ENCODE results near the gene DPF3. TPM values are rescaled to one million over a fixed set of nuclear protein-coding genes. Genes with fewer than 3 reads are reported as not detected.

Gene DPF3
- total and polyA plus RNA-seq, 2 experiments from 2014 or later: 6.8 to 7.9 TPM

DNA sequence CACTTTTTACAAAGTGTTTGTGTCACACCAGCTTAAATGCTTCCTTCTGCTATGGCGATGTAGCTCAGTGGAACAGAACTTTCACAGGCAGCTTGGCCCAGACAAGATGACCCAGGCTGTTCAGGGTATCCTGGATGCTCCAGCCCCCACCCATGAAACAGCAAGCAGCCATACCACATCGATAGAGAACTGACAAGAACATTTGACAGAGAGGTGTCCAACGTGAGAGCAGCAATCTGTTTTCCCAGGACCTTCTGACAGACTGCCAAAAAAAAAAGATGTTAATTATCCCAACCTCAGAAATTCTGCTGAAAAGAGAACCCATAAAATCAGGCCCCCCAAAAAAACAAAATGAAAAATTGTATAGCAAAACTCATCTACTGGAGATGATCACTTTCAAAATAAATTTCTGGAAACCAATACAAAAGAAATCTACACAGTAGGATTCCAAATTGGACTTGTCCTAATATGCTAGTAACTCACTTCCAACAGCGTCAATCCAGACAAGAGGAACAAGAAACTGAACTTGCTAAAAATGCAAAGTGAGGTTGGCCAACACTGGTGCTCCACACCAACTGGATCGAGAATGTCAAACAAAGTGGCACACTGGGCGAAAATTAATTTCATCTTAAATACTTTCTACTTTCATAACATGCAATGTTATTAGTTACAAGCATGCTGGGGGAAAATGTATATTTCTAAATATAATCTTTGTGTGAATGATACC is 118.8 kb downstream of the DPF3 start:
- Histone ChIP-seq H3K36me3 (ENCODE audit: low read depth) (peaks cover 7% of the 10 kb centered on the region; the same call in 1 of the 2 replicates), H3K4me1 (ENCODE audit: insufficient read depth) (peaks cover 18% of the 10 kb centered on the region), H3K79me2 (ENCODE audit: insufficient read depth) (peaks cover 86% of the 10 kb centered on the region), H3F3A (ENCODE audit: insufficient read depth) (peaks cover 12% of the 10 kb centered on the region), H3K9me3 (ENCODE audit: low read depth) (no peaks in the 10 kb centered on the region), H4K20me1 (ENCODE audit: insufficient read depth) (no peaks in the 10 kb centered on the region), H2AFZ (no peak overlapping the region), H3K27ac (no peak overlapping the region), H3K9me2 (ENCODE audit: insufficient read depth) (no peaks in the 10 kb centered on the region), H3K9ac (no peak overlapping the region), H3K4me2 (ENCODE audit: unreplicated experiment) (no peak overlapping the region), H3K4me3 (no peak overlapping the region), H3K27me3 (replicated peaks; ENCODE audit: insufficient read depth) (no peaks in the 10 kb centered on the region)
- TF ChIP-seq EZH2 (IDR thresholded peaks at IDR 0.05; ENCODE audit: insufficient read depth, poor library complexity, severe bottlenecking) (no peak), EZH2phosphoT487 (IDR thresholded peaks at IDR 0.05; ENCODE audit: insufficient read depth, low read depth) (no peak)
- in situ Hi-C loops (cut with MboI): no loop called here
- no peak for DNase-seq
- 43 to 50% methylated on average over 6 of the region's 6 CpGs for WGBS, 2 experiments (ENCODE audit: low coverage in 1 of 2, low lambda C conversion rate in 2 of 2, missing lambda C conversion rate in 2 of 2)

DNA sequence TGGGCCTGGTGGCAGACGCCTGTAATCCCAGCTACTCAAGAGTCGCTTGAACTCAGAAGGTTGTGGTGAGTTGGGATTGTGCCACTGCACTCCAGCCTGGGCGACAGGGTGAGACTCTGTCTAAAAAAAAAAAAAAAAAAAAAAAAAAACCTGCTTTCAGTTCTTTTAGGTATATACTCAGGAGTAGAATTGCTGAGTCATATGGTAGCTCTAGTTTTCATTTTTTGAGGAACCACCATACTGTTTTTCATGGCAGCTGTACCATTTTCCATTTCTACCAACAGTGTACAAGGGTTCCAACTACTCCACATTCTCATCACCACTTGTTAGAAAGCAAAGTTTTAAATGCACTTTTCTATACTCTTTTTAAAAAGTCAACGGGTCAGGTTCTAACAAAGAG is 119.8 kb downstream of the DPF3 start:
- Histone ChIP-seq H2AFZ (no peak overlapping the region), H3K79me2 (ENCODE audit: insufficient read depth) (peaks cover 87% of the 10 kb centered on the region), H3K36me3 (ENCODE audit: low read depth) (peaks cover 8% of the 10 kb centered on the region; the same call in 1 of the 2 replicates), H3K4me3 (no peak overlapping the region), H3K9ac (no peak overlapping the region), H3K27me3 (replicated peaks; ENCODE audit: insufficient read depth) (no peaks in the 10 kb centered on the region), H3K27ac (no peak overlapping the region), H3K4me2 (ENCODE audit: unreplicated experiment) (no peak overlapping the region), H3K9me2 (ENCODE audit: insufficient read depth) (no peaks in the 10 kb centered on the region), H4K20me1 (ENCODE audit: insufficient read depth) (no peaks in the 10 kb centered on the region), H3K4me1 (ENCODE audit: insufficient read depth) (peaks cover 13% of the 10 kb centered on the region), H3F3A (ENCODE audit: insufficient read depth) (peaks cover 2% of the 10 kb centered on the region; the same call in 1 of the 2 replicates), H3K9me3 (ENCODE audit: low read depth) (no peaks in the 10 kb centered on the region)
- no peak for DNase-seq
- WGBS, 2 experiments (ENCODE audit: low coverage in 1 of 2, low lambda C conversion rate in 2 of 2, missing lambda C conversion rate in 2 of 2): 69 to 71% methylated on average over 4 of the region's 4 CpGs
- in situ Hi-C loops (cut with MboI): no loop called here
- TF ChIP-seq EZH2phosphoT487 (IDR thresholded peaks at IDR 0.05; ENCODE audit: insufficient read depth, low read depth): no peak
- no peak for TF ChIP-seq EZH2 (IDR thresholded peaks at IDR 0.05; ENCODE audit: insufficient read depth, poor library complexity, severe bottlenecking)

DNA sequence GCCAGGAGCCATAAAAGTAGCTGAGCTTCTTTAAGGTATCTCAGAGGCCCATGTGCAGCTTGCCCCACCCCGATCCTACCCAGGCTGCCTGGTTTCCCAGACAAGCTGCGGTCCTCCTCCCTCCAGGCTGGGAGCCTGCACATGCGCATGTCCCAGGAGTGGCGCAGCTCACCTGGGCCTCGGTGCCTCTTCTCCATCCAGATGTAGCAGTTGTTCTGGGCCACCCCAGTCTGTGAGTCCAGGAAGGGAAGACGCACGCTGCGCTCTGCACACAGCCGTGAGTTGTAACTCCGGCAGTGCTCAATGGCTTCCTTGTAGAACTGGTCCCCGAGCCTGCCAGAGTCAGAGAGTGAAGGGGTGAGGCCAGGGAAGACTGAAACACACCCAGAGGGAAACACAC is 122.3 kb downstream of the DPF3 start:
- H3K9me2 ChIP-seq (ENCODE audit: insufficient read depth): no peaks in the 10 kb centered on the region
- DNase-seq: no peak
- no peak overlapping the region for H3K4me3 ChIP-seq
- WGBS, 2 experiments (ENCODE audit: low coverage in 1 of 2, low lambda C conversion rate in 2 of 2, missing lambda C conversion rate in 2 of 2): 81 to 87% methylated on average over 11 of the region's 11 CpGs
- no peaks in the 10 kb centered on the region for H4K20me1 ChIP-seq (ENCODE audit: insufficient read depth)
- no peak for TF ChIP-seq EZH2phosphoT487 (IDR thresholded peaks at IDR 0.05; ENCODE audit: insufficient read depth, low read depth)
- no peak for TF ChIP-seq EZH2 (IDR thresholded peaks at IDR 0.05; ENCODE audit: insufficient read depth, poor library complexity, severe bottlenecking)
- H3K36me3 ChIP-seq (ENCODE audit: low read depth): peaks cover 28% of the 10 kb centered on the region
- no peak overlapping the region for H3K27ac ChIP-seq
- no peak overlapping the region for H2AFZ ChIP-seq
- peaks cover 72% of the 10 kb centered on the region for H3K79me2 ChIP-seq (ENCODE audit: insufficient read depth)
- H3K9ac ChIP-seq: no peak overlapping the region
- peaks cover 13% of the 10 kb centered on the region for H3K4me1 ChIP-seq (ENCODE audit: insufficient read depth)
- H3K4me2 ChIP-seq (ENCODE audit: unreplicated experiment): no peak overlapping the region
- 0 out of 2 replicates have a peak, but pooled peaks cover 4% of the 10 kb centered on the region for H3F3A ChIP-seq (ENCODE audit: insufficient read depth)
- H3K27me3 ChIP-seq (replicated peaks; ENCODE audit: insufficient read depth): no peaks in the 10 kb centered on the region
- no peaks in the 10 kb centered on the region for H3K9me3 ChIP-seq (ENCODE audit: low read depth)
- in situ Hi-C loops (cut with MboI): no loop called here

DNA sequence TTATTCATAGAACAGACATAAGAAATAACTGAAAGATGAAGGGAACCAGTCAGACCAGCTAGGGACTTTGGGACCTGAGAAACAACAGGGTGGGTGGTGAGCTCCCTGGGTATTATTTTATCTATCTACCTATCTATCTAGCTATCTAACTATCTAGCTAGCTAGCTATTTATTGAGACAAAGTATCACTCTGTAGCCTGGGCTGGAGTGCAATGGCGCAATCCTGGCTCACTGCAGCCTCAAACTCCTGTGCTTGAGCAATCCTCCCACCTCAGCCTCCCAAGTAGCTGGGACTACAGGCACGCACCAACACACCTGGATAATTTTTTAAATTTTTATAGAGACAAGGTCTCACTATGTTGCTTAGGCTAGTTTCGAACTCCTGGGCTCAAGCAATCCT is 127.6 kb downstream of the DPF3 start:
- peaks cover 28% of the 10 kb centered on the region for H3K36me3 ChIP-seq (ENCODE audit: low read depth)
- H3K79me2 ChIP-seq (ENCODE audit: insufficient read depth): peaks cover 37% of the 10 kb centered on the region
- in situ Hi-C loops (cut with MboI): no loop called here
- H3K9me2 ChIP-seq (ENCODE audit: insufficient read depth): no peaks in the 10 kb centered on the region
- no peak overlapping the region for H3K9ac ChIP-seq
- peaks cover 4% of the 10 kb centered on the region for H3K9me3 ChIP-seq (ENCODE audit: low read depth)
- no peak overlapping the region for H2AFZ ChIP-seq
- no peak for TF ChIP-seq EZH2phosphoT487 (IDR thresholded peaks at IDR 0.05; ENCODE audit: insufficient read depth, low read depth)
- WGBS, 2 experiments (ENCODE audit: low coverage in 1 of 2, low lambda C conversion rate in 2 of 2, missing lambda C conversion rate in 2 of 2): 72 to 78% methylated on average over 3 of the region's 3 CpGs
- no peak for DNase-seq
- H3K27me3 ChIP-seq (replicated peaks; ENCODE audit: insufficient read depth): no peaks in the 10 kb centered on the region
- H4K20me1 ChIP-seq (ENCODE audit: insufficient read depth): no peaks in the 10 kb centered on the region
- H3K27ac ChIP-seq: no peak overlapping the region
- H3K4me2 ChIP-seq (ENCODE audit: unreplicated experiment): no peak overlapping the region
- H3K4me1 ChIP-seq (ENCODE audit: insufficient read depth): no peaks in the 10 kb centered on the region
- 0 out of 2 replicates have a peak, but pooled peaks cover 4% of the 10 kb centered on the region for H3F3A ChIP-seq (ENCODE audit: insufficient read depth)
- H3K4me3 ChIP-seq: no peak overlapping the region

Data from GM23248 (cell line).